WERI-Rb-1 (cell line): ENCODE measurements around the gene EFHC1.

Experiments
- DNase-seq: peaks from one replicate; pipeline ENCODE4 v3.0.0-alpha.2; 2020
- H3K27ac ChIP-seq: fragments of 250-450 bp; sonication (Bioruptor Pico); 2 replicates; pipeline ENCODE4 v1.5.1; 2020; ENCODE audit warnings: mild to moderate bottlenecking, moderate library complexity
- H3K27me3 ChIP-seq: fragments of 250-450 bp; sonication (Bioruptor Pico); 2 replicates; pipeline ENCODE4 v1.5.1; 2021; ENCODE audit warnings: mild to moderate bottlenecking, low read depth, moderate library complexity; ENCODE audit not compliant: insufficient read depth, severe bottlenecking
- H3K36me3 ChIP-seq: fragments of 250-450 bp; sonication (Bioruptor Pico); 2 replicates; pipeline ENCODE4 v1.5.1; 2020; ENCODE audit warnings: mild to moderate bottlenecking, moderate library complexity
- H3K4me3 ChIP-seq: 2 replicates; pipeline ENCODE4 v1.5.1; 2011; ENCODE audit warnings: low read depth, mild to moderate bottlenecking, control low read depth, low read length
- H3K9me3 ChIP-seq: fragments of 250-450 bp; sonication (Bioruptor Pico); 2 replicates; pipeline ENCODE4 v1.5.1; 2021; ENCODE audit warnings: mild to moderate bottlenecking, moderate library complexity; ENCODE audit not compliant: severe bottlenecking
- CTCF ChIP-seq: IDR thresholded peaks from 2 replicates; pipeline ENCODE4 v1.5.1; 2011; ENCODE audit warnings: low read depth, mild to moderate bottlenecking, control low read depth, inconsistent platforms, low read length

The EFHC1 gene

GRCh38 chr6:52533491-52533890, 113.3 kb downstream of the EFHC1 start:
- Histone ChIP-seq H3K4me3 (no peak overlapping the region), H3K36me3 (peaks cover 31% of the 10 kb centered on the region), H3K27me3 (no peaks in the 10 kb centered on the region), H3K27ac (no peak overlapping the region), H3K9me3 (no peaks in the 10 kb centered on the region)
- no peak for TF ChIP-seq CTCF
- no peak for DNase-seq

GRCh38 chr6:52534363-52534762, 114.2 kb downstream of the EFHC1 start:
- Histone ChIP-seq H3K36me3 (peaks cover 27% of the 10 kb centered on the region), H3K27ac (no peak overlapping the region), H3K9me3 (no peaks in the 10 kb centered on the region), H3K27me3 (no peaks in the 10 kb centered on the region), H3K4me3 (no peak overlapping the region)
- no peak for DNase-seq
- no peak for TF ChIP-seq CTCF

- no peaks in the 10 kb centered on the region for H3K27me3 ChIP-seq
- no peak overlapping the region for H3K27ac ChIP-seq
- H3K9me3 ChIP-seq, result no peaks in the 10 kb centered on the region
- TF ChIP-seq CTCF, result no peak
- no peak overlapping the region for H3K4me3 ChIP-seq
- H3K36me3 ChIP-seq, result peaks cover 23% of the 10 kb centered on the region
- DNase-seq, result no peak
Measured at GRCh38 chr6:52534966-52535390, 114.8 kb downstream of the EFHC1 start.

GRCh38 chr6:52535711-52536423, 115.7 kb downstream of the EFHC1 start:
- TF ChIP-seq CTCF, result no peak
- Histone ChIP-seq H3K36me3 (peaks cover 23% of the 10 kb centered on the region), H3K4me3 (no peak overlapping the region), H3K27ac (no peak overlapping the region), H3K27me3 (no peaks in the 10 kb centered on the region), H3K9me3 (no peaks in the 10 kb centered on the region)
- DNase-seq, result no peak

GRCh38 chr6:52536424-52536916, 116.3 kb downstream of the EFHC1 start:
- Histone ChIP-seq H3K27me3 (no peaks in the 10 kb centered on the region), H3K27ac (no peak overlapping the region), H3K4me3 (no peak overlapping the region), H3K36me3 (peaks cover 23% of the 10 kb centered on the region), H3K9me3 (no peaks in the 10 kb centered on the region)
- no peak for TF ChIP-seq CTCF
- DNase-seq, result no peak
